CMK (cell line): ENCODE measurements around the gene PGF.

ENCODE experiments used
- DNase-seq: peaks from one replicate; pipeline ENCODE4 v3.0.0-alpha.2; 2010; ENCODE audit warnings: low read depth

PGF gene

DNA sequence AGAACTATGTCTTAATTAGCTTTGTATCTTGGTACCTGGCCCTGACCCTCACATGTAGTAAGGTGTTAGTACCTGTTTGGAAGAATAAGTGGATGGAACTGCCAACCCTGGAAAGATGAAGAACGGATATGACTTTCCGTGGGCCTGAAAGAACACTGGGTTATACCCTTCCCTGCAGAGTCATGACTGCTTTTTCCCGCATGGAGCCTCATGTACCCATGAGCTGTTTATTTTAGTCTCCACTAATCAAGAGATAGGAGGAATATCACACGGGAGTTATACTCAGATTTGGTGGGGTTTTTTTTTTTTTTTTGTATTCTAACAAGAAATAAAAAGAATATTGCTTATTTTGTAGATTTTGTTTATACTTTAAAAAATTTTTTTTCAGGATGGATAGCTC is 57.8 kb downstream of the PGF start:
- DNase-seq = no peak

DNA sequence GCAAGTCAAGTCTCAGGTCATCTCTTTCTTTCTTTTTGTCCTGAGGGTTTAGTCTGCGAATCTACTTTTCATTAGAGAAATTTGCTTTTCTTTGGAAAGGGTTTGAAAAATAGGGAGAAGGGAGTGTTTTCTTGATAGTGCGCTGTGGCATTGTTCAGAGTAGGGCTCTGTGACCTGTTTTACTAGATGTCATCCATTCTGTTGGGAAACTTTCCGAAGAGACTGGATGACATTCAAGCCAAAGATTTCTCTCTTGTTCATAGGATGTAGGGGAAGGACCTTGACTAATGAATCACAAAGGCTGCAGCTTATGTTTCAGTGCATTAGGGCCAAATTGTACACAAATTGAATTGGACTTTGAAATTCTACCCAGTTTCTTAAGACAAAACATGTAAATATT is 59.0 kb downstream of the PGF start:
- no peak for DNase-seq

DNA sequence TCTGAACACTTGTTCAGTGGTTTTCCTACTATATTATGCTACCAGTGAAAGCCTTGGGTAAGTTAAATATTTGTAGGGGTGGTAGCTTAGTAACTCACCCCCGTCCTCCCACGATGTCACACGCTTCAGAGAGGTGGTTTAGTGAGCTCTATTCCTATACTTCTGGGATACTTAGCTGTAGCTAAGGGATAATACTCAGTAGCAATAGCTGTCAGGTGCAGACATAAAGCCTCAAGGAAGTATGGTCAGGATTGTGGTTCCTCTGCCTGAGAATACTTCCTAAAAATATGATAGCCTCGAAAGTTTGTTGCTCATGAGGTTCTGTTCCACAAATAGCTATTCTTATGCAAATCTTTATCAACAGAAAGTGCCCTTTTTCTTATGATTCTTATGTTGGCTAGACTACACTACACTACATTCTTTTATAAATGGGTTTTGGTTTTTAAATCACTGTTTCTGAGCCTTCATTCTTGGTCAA is 61.7 kb downstream of the PGF start:
- DNase-seq = no peak

DNA sequence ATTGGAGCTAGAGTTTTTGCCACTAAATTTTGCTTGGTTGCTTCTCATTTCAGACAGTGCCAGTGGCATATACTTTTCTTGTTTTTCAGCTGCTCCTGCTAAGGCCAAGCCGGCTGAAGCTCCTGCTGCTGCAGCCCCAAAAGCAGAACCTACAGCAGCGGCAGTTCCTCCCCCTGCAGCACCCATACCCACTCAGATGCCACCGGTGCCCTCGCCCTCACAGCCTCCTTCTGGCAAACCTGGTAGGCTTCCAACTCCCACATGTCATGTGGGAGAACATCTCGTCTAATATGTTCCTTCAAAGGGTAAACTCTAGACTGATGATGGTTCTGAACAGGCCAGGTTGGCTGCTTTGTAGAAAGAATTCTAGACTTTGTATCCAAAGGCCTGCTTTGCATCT is 62.7 kb downstream of the PGF start:
- no peak for DNase-seq

DNA sequence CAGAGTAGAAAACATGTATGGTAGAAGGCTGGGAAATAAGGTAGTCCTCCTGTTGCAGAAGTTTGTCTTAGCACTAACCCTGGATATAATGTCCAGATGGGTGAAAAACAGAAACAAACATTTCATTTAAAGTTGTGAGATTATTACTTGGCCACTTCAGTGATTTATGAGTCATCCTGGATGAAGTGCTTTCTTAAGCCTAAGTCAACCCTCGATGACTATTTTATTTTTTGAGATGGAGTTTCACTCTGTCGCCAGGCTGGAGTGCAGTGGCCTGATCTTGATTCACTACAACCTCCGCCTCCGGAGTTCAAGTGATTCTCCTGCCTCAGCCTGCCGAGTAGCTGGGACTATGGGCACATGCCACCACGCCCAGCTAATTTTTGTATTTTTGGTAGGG is 63.5 kb downstream of the PGF start:
- DNase-seq = no peak
